SK-N-SH (cell line): Measurements from ENCODE around the gene LCE3A.

Source experiments
- POLR2AphosphoS5 ChIP-seq: IDR thresholded peaks from 2 replicates; pipeline ENCODE4 v1.6.1; 2012; ENCODE audit warnings: low read depth, low read length
- TCF12 ChIP-seq: IDR thresholded peaks from 2 replicates; pipeline ENCODE4 v1.4.0; 2012

DNA sequence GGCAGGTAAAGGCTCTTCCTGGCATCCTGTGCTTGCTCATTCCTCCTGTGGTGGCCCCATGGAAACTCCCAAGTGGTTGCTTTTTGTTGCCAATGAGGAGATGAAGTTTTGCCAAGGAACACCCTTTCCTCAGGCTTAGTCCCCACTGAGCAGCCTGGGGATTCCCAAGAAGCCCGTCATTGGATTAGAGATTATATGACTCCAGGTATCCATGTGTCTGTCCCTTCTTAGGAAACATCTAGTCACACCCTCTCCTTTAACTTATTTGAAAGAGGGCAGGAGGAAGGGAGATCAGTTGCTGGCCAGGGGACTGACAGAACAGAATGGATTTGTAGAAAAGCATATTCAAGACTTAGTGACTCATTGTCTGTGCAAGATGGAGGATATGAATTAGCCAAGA, 3.8 kb upstream of the LCE3A start:
- TF ChIP-seq TCF12: no peak
- no peak for TF ChIP-seq POLR2AphosphoS5
